Calu3 (cell line): Measurements from ENCODE around the gene ZNF138. TPM values are rescaled to one million over a fixed set of nuclear protein-coding genes. Genes with fewer than 3 reads are reported as not detected.
A peak's percentile ranks its signal among the peaks of the same experiment; 100 is the strongest.

Experiments
- Bru-seq: library from RNA; stranded (reverse); fragments of 400-500 nt; gene quantifications from one replicate; lab custom pipeline; 2021; lab: Mats Ljungman, UMichigan
- BruChase-seq, 2 experiments: library from RNA; stranded (reverse); fragments of 400-500 nt; gene quantifications; one replicate each; lab custom pipeline; 2021; lab: Mats Ljungman, UMichigan
- BruUV-seq: library from RNA; stranded (reverse); fragments of 400-500 nt; replicated peaks from 2 replicates; lab custom pipeline; 2021; lab: Mats Ljungman, UMichigan
- CTCF ChIA-PET: fragments of 300-600 bp; sonication (Branson Sonifier 250); formaldehyde crosslinking; loops from one replicate; lab custom pipeline; 2022; ENCODE audit warnings: antibody characterized with exemption; lab: Charles Lee
- DNase-seq: peaks from one replicate; pipeline ENCODE4 v3.0.0; 2022
- H3K27ac Mint-ChIP-seq: one replicate; pipeline ENCODE4 v1.8.0; 2022; ENCODE audit warnings: mixed read lengths; ENCODE audit not compliant: unreplicated experiment
- H3K27me3 Mint-ChIP-seq: one replicate; pipeline ENCODE4 v1.8.0; 2022; ENCODE audit warnings: mixed read lengths; ENCODE audit not compliant: unreplicated experiment
- H3K36me3 Mint-ChIP-seq: one replicate; pipeline ENCODE4 v1.8.0; 2022; ENCODE audit warnings: mild to moderate bottlenecking, moderate library complexity, mixed read lengths; ENCODE audit not compliant: insufficient read depth, unreplicated experiment
- H3K4me1 Mint-ChIP-seq: one replicate; pipeline ENCODE4 v1.8.0; 2022; ENCODE audit warnings: mild to moderate bottlenecking, low read depth, mixed read lengths; ENCODE audit not compliant: unreplicated experiment
- H3K4me3 Mint-ChIP-seq: one replicate; pipeline ENCODE4 v1.8.0; 2022; ENCODE audit warnings: mild to moderate bottlenecking, low read depth, moderate library complexity, mixed read lengths; ENCODE audit not compliant: unreplicated experiment
- H3K9me3 Mint-ChIP-seq: one replicate; pipeline ENCODE4 v1.8.0; 2022; ENCODE audit warnings: low read depth, mixed read lengths; ENCODE audit not compliant: unreplicated experiment
- intact Hi-C: fragments of 100-400 bp; cut with micrococcal nuclease; formaldehyde crosslinking; loops from one replicate; pipeline ENCODE4 v1.10.0; 2022; ENCODE audit not compliant: unreplicated experiment
- long read RNA-seq: library from polyadenylated mRNA; stranded (forward); transcript quantifications from one replicate; pipeline ENCODE4 v2.0.0, GENCODE V29; 2022
- total RNA-seq: library from RNA; stranded (reverse); gene quantifications from 2 replicates; pipeline ENCODE4 v1.2.3, GENCODE V29; 2022
- TF ChIP-seq, protein P1 (sequence below): fragments of 200-600 bp; IDR thresholded peaks from one replicate; pipeline ENCODE4 v1.8.0; 2022; ENCODE audit warnings: antibody characterized with exemption; ENCODE audit not compliant: unreplicated experiment

The ZNF138 gene
- total RNA-seq = 5.5 and 6.5 TPM in 2 replicates
- Bru-seq, nascent RNA = percentile 69 among the genes with signal in this experiment
- percentile 76 among the genes with signal in this experiment for BruChase-seq, experiment 1, labeled RNA remaining after a 6-hour chase
- BruChase-seq, experiment 2, labeled RNA remaining after a 2-hour chase = percentile 74 among the genes with signal in this experiment
- long read RNA-seq, partial matches to known transcripts = 1 of 11 reads
- long read RNA-seq, other reads (novel, unspliced or antisense) = 2 of 11 reads

DNA sequence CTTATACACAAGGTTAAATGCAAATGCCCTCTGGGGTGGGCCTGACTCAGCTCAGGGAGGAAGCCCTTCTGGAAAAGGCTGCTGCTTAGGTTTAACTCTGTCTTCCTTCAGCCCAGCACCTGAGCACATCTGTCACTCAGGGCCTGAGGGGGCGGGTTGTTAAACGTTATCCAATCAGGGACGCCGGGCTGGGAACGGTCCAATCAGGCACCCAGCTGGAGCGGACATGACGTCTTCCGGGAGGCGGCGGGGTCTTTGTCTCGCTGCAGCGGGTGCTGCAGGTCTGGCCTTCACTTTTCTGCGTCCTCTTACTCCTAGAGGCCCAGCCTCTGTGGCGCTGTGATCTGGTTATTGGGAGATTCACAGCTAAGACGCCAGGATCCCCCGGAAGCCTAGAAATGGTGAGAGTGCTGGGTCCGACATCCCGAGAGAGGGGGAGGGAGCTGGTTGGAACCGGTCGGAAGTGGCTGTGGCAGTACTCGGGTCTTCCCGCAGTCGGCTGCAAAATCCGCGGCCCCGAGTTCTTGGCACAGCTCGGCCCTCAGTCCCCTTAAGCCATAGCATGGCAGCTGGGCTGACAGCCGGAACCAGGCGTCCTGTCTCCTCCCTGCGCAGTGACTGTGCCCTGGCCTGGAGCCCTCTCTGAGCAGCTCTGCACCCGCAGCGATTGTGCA is at the start of gene ZNF138:
Gene ZNF138, plus strand, starts transcription at position 258 of the 674 bp plus-strand sequence. Its CDS starts 141 bp downstream, at position 399.
- Mint-ChIP-seq H3K36me3 (peaks cover 25% of the 10 kb centered on the region), H3K4me1 (peaks cover 6% of the 10 kb centered on the region), H3K27ac (peak within 1 kb of the TSS; percentile 82), H3K4me3 (peak within 1 kb of the TSS; percentile 92), H3K9me3 (no peaks in the 10 kb centered on the region), H3K27me3 (no peaks in the 10 kb centered on the region)
- BruUV-seq = no TSS peak
- DNase-seq = peak; percentile 90
- CTCF ChIA-PET = interaction anchor here (1.2 kb wide), 1 partner anchor 128 kb away, joined by 3 read pairs; the partner anchor contains the start of gene ZNF107
- intact Hi-C loops = no loop called here
- TF ChIP-seq, protein P1, sequence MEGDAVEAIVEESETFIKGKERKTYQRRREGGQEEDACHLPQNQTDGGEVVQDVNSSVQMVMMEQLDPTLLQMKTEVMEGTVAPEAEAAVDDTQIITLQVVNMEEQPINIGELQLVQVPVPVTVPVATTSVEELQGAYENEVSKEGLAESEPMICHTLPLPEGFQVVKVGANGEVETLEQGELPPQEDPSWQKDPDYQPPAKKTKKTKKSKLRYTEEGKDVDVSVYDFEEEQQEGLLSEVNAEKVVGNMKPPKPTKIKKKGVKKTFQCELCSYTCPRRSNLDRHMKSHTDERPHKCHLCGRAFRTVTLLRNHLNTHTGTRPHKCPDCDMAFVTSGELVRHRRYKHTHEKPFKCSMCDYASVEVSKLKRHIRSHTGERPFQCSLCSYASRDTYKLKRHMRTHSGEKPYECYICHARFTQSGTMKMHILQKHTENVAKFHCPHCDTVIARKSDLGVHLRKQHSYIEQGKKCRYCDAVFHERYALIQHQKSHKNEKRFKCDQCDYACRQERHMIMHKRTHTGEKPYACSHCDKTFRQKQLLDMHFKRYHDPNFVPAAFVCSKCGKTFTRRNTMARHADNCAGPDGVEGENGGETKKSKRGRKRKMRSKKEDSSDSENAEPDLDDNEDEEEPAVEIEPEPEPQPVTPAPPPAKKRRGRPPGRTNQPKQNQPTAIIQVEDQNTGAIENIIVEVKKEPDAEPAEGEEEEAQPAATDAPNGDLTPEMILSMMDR = no peak

DNA sequence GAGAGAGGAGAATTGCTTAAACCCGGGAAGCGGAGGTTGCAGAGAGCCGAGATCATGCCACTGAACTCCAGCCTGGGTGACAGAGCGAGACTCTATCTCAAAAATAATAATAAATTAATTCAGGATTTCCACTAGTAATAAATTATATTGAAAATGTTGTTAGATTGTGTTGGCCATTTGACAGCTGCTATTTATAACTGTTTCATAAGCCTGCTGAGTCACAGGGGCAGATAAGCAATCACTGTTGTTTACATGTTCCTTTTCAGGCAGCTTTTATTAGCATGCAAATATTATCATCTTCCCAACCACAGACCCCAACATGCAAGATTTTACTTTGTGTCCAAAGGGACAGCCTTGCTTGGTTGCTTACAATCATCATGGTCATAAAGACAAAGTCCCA is 49.5 kb upstream of the ZNF138 start:
- intact Hi-C loops = no loop called here
- no peak overlapping the region for H3K4me3 Mint-ChIP-seq
- H3K4me1 Mint-ChIP-seq = no peaks in the 10 kb centered on the region
- no peak overlapping the region for H3K27ac Mint-ChIP-seq
- BruUV-seq = no TSS peak
- H3K27me3 Mint-ChIP-seq = no peaks in the 10 kb centered on the region
- H3K9me3 Mint-ChIP-seq = no peaks in the 10 kb centered on the region
- DNase-seq = no peak
- CTCF ChIA-PET = no interaction called here
- H3K36me3 Mint-ChIP-seq = no peaks in the 10 kb centered on the region
- TF ChIP-seq, protein P1 = no peak

DNA sequence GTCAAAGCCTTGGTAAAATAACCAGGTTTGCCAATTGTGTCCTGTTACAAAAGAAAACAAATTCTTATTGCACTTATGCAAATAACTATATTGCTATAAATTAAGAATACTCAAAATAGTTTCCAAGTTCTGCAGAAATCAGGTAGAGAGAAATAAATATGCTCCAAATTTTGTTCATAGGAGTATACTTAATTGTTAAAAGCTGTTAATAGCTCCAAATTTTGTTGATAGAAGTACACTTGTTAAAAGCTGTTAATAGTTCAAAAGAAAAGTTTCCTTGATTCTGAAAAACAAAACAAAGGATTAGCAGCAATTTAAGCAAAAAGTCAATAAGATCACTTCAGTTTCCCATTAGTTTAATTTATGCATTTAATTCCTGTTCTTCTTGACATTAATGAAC is 46.4 kb upstream of the ZNF138 start:
- TF ChIP-seq, protein P1 = no peak
- no TSS peak for BruUV-seq
- intact Hi-C loops = no loop called here
- DNase-seq = no peak
- no peaks in the 10 kb centered on the region for H3K4me1 Mint-ChIP-seq
- no peaks in the 10 kb centered on the region for H3K27me3 Mint-ChIP-seq
- H3K36me3 Mint-ChIP-seq = no peaks in the 10 kb centered on the region
- CTCF ChIA-PET = no interaction called here
- H3K9me3 Mint-ChIP-seq = no peaks in the 10 kb centered on the region
- no peak overlapping the region for H3K4me3 Mint-ChIP-seq
- no peak overlapping the region for H3K27ac Mint-ChIP-seq

DNA sequence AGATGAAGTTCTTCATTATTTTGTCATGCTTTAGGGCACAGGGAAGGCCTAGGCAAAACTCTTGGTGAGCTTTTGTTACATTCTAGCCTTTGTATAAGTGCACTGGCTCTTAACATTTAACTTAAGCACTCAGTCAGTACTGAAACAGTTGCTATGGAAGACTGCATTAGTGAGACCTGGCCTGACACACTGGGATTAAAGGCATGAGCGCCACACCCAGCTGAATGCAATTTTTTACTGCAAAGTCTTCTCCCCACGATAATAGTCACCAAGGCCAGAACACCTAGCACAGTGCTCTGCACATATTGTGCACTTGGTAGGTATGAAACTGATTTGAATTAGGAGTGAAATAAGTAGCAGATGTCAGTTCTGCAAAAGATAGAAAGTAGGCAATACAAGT is 41.2 kb upstream of the ZNF138 start:
- DNase-seq = no peak
- H3K4me3 Mint-ChIP-seq = no peak overlapping the region
- no peaks in the 10 kb centered on the region for H3K27me3 Mint-ChIP-seq
- no peak overlapping the region for H3K27ac Mint-ChIP-seq
- TF ChIP-seq, protein P1 = no peak
- H3K36me3 Mint-ChIP-seq = no peaks in the 10 kb centered on the region
- BruUV-seq = no TSS peak
- CTCF ChIA-PET = no interaction called here
- peaks cover 4% of the 10 kb centered on the region for H3K9me3 Mint-ChIP-seq
- H3K4me1 Mint-ChIP-seq = no peaks in the 10 kb centered on the region
- intact Hi-C loops = no loop called here
